ENCODE measurements around the gene LRP1B.
"Not testable (repeated sequence)": the region's sequence is repeated elsewhere in the genome, so short reads cannot be mapped to it uniquely, and the experiment has no call there.

LRP1B gene

GRCh38 chr2:140354544-140354943 is 1776.3 kb downstream of the LRP1B start:
- no peak for DNase-seq

GRCh38 chr2:140353541-140353940 is 1777.3 kb downstream of the LRP1B start:
- no peak for DNase-seq

- no peak for DNase-seq
These were observed 1779.1 kb downstream of the LRP1B start for GRCh38 chr2:140351692-140352091.

- no peak for DNase-seq
These were observed 1781.1 kb downstream of the LRP1B start for GRCh38 chr2:140349695-140350094.

GRCh38 chr2:140348826-140349225 is 1782.0 kb downstream of the LRP1B start:
- no peak for DNase-seq

- no peak for DNase-seq
These were observed 1786.0 kb downstream of the LRP1B start for GRCh38 chr2:140344838-140345237.

GRCh38 chr2:140344266-140344665 is 1786.5 kb downstream of the LRP1B start:
- DNase-seq = not testable (repeated sequence)

GRCh38 chr2:140338795-140339194 is 1792.0 kb downstream of the LRP1B start:
- no peak for DNase-seq

GRCh38 chr2:140337061-140337460 is 1793.8 kb downstream of the LRP1B start:
- DNase-seq = no peak

GRCh38 chr2:140316345-140316744 is 1814.5 kb downstream of the LRP1B start:
- no peak for DNase-seq

- DNase-seq = no peak
These were observed 1818.9 kb downstream of the LRP1B start for GRCh38 chr2:140311905-140312304.

GRCh38 chr2:140308706-140309105 is 1822.1 kb downstream of the LRP1B start:
- no peak for DNase-seq

- DNase-seq = no peak
These were observed 1823.3 kb downstream of the LRP1B start for GRCh38 chr2:140307532-140307931.

- no peak for DNase-seq
These were observed 1835.0 kb downstream of the LRP1B start for GRCh38 chr2:140295767-140296166.

- DNase-seq = no peak
These were observed 1842.1 kb downstream of the LRP1B start for GRCh38 chr2:140288726-140289125.

GRCh38 chr2:140288213-140288612 is 1842.6 kb downstream of the LRP1B start:
- DNase-seq = no peak

- no peak for DNase-seq
These were observed 1844.4 kb downstream of the LRP1B start for GRCh38 chr2:140286377-140286776.

GRCh38 chr2:140277344-140277743 is 1853.5 kb downstream of the LRP1B start:
- not testable (repeated sequence) for DNase-seq

GRCh38 chr2:140276661-140277060 is 1854.2 kb downstream of the LRP1B start:
- DNase-seq = no peak

GRCh38 chr2:140275427-140275826 is 1855.4 kb downstream of the LRP1B start:
- no peak for DNase-seq

GRCh38 chr2:140274891-140275290 is 1855.9 kb downstream of the LRP1B start:
- DNase-seq = no peak

- no peak for DNase-seq
These were observed 1856.9 kb downstream of the LRP1B start for GRCh38 chr2:140273958-140274357.

- DNase-seq = no peak
These were observed 1857.4 kb downstream of the LRP1B start for GRCh38 chr2:140273408-140273807.

GRCh38 chr2:140270224-140270623 is 1860.6 kb downstream of the LRP1B start:
- DNase-seq = no peak

GRCh38 chr2:140269000-140269399 is 1861.8 kb downstream of the LRP1B start:
- DNase-seq = no peak

GRCh38 chr2:140262908-140263307 is 1867.9 kb downstream of the LRP1B start:
- no peak for DNase-seq

Data from stimulated activated CD8-positive, alpha-beta memory T cell treated with anti-CD3 and anti-CD28 coated beads, Interleukin-4, amount 100 ng/mL, for 48 hours (primary cell).